IPS-11a (cell line): ENCODE data around the gene CTBP2.

Experiments
- H3K4me3 ChIP-seq: one replicate; pipeline ENCODE4 v1.5.1; 2013; ENCODE audit warnings: low read depth, low read length, control low read depth

CTBP2 gene

GRCh38 chr10:125107166-125107949 lies 53.0 kb downstream of the CTBP2 start:
- H3K4me3 ChIP-seq: no peak overlapping the region

- no peak overlapping the region for H3K4me3 ChIP-seq
These were observed 53.8 kb downstream of the CTBP2 start for GRCh38 chr10:125106586-125106985.

GRCh38 chr10:125105706-125106255 lies 54.6 kb downstream of the CTBP2 start:
- H3K4me3 ChIP-seq: no peak overlapping the region

- H3K4me3 ChIP-seq: no peak overlapping the region
These were observed 55.2 kb downstream of the CTBP2 start for GRCh38 chr10:125105155-125105554.

- H3K4me3 ChIP-seq: no peak overlapping the region
These were observed 55.8 kb downstream of the CTBP2 start for GRCh38 chr10:125104559-125104958.

GRCh38 chr10:125103924-125104323 lies 56.4 kb downstream of the CTBP2 start:
- H3K4me3 ChIP-seq: no peak overlapping the region

GRCh38 chr10:125103466-125103865 lies 56.9 kb downstream of the CTBP2 start:
- H3K4me3 ChIP-seq: no peak overlapping the region

GRCh38 chr10:125102821-125103220 lies 57.5 kb downstream of the CTBP2 start:
- no peak overlapping the region for H3K4me3 ChIP-seq

GRCh38 chr10:125102246-125102645 lies 58.1 kb downstream of the CTBP2 start:
- no peak overlapping the region for H3K4me3 ChIP-seq

DNA sequence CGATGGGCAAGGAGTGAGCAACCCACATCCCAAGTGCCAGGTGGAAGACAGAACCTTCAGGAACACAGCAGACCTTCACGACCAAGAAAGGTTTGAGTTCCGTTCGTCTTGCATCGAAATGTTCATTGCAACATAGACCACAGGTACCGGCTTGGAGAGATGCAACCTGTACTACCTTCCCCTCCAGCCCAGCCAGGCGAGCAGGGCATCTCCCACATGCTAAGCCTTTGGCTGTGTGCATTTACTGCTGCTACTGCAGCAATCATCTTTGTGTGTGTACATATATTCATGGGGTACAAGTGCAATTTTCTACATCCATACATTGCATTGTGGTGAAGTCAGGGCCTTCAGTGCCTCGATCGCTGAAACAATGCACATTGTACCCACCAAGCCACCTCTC lies 58.8 kb downstream of the CTBP2 start:
- H3K4me3 ChIP-seq: no peak overlapping the region

DNA sequence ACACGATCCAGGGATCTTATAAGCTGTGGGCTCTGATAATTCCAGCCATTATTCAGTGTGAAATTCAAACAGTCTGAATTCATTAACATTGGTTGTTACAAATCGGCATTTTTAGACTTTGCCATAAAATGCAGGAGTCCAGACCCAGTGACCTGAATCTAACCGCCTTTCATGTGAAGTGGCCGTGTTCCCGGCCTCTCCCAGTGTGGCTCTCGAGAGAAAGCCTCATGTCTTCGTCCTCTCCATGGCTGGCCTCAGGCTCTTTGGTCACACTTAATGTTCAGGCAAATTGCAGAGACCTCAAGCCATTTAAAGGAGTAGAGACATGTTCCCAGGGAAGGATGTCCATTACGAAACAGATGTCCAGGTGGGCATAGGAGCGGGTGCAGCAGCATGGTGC lies 59.3 kb downstream of the CTBP2 start:
- H3K4me3 ChIP-seq: no peak overlapping the region

GRCh38 chr10:125097409-125098070 lies 62.8 kb downstream of the CTBP2 start:
- no peak overlapping the region for H3K4me3 ChIP-seq

DNA sequence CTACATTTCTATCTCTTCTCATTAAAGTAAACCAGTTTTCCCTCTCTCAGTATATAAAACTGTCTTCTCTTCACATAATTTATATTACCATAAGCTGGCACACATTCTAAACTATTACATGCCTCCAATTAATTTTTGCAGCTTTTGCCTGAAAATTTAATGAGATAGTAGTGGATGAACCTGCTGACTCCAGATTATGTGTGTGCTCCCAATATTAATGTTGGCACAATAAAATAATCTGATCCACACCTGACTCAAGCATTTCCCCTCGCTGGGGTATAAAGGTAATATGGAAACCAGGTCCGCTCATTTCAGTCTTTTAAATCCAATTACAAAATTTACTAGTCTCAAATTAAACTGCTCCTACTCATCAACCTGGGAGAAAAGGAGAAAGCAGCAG lies 63.4 kb downstream of the CTBP2 start:
- no peak overlapping the region for H3K4me3 ChIP-seq

GRCh38 chr10:125096371-125096770 lies 64.0 kb downstream of the CTBP2 start:
- H3K4me3 ChIP-seq: no peak overlapping the region

DNA sequence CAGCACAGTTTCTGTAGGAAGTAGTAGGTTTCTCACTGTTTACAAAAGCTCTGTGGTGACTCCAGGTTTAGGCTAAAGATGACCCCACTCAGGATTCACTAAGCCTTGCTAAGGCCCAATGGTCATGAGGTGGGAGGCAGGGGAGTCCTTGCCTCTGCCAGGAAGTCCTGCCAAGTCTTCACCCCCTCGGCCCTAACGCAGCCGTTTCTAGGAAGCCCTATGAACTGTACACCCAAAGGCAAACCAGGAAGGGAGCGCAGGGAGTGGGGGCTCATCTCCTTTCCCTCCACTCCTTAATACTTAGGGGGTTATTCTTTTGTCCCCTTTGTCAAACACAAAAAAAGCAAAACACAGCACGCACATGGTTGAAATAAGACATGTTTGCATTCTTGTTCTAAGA lies 64.6 kb downstream of the CTBP2 start:
- H3K4me3 ChIP-seq: no peak overlapping the region

DNA sequence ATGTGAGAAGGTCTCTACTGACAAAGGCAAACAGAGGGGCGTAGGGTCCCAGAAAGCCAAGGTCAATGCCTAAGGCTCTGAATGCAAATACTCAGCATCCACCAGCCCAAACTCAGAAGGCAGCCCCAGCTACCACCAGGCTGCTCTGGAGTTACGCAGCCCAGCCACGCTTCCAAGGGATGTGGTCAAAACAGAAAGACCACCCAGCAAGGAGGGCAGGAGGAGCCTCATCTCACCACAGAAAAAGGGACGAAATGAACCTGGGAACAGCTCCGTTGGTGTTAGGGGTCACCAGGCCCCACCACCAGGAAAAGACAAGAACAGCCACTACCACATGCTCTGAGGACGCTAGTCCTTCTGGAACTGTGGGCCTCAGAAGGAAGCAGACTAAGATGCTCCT lies 65.1 kb downstream of the CTBP2 start:
- no peak overlapping the region for H3K4me3 ChIP-seq

DNA sequence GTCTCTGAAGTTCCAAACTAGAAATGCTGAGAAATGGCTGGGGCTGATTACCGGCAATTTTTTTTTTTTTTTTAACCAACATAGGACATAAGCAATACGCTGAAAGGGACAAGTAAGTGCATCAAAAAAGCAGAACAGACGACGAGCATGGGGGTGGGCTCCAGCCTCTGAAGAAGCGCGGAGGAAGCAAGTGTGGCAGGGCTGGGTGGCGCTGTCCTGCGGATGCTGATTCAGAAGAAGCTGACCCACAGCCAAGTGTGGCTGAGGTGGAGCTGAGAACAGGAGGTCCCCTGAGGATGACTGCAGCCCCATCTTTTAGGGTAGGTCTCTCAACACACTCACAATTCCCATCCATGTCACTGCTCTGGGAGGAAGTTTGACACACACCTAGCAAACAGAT lies 65.6 kb downstream of the CTBP2 start:
- no peak overlapping the region for H3K4me3 ChIP-seq

DNA sequence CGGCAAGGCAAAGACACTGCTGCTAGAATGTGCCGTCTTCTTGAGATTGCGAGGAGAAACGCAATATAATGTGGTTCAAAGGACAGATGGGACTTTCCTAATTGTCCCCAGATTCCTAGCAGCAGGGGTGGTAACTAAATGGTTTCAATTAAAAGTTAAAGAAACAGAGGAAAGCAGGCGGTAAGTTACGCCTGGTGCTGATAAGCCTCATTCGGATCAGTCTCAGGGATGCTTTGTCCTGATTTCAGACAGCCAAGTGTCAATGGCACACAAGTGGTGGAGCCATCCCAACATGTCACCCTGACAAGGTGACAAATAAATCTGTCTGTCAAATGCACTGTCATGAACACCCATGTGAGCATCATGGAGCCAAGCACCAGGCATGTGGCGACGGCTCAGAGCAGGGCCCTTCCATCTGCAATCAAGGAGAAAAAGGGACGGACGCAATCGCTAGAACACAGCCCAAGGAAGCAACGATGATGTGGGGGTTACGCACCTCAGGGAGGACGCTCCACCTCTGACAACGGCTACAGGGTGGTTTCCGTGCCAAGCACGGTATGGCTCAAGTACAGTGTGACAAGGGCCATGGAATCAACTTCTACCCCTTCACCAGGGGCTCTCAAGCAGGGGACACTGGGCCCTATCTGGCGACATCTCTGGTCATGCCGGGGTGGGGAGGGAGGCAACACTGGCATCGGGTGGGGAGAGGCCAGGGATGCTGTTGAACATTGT lies 66.2 kb downstream of the CTBP2 start:
- H3K4me3 ChIP-seq: no peak overlapping the region

DNA sequence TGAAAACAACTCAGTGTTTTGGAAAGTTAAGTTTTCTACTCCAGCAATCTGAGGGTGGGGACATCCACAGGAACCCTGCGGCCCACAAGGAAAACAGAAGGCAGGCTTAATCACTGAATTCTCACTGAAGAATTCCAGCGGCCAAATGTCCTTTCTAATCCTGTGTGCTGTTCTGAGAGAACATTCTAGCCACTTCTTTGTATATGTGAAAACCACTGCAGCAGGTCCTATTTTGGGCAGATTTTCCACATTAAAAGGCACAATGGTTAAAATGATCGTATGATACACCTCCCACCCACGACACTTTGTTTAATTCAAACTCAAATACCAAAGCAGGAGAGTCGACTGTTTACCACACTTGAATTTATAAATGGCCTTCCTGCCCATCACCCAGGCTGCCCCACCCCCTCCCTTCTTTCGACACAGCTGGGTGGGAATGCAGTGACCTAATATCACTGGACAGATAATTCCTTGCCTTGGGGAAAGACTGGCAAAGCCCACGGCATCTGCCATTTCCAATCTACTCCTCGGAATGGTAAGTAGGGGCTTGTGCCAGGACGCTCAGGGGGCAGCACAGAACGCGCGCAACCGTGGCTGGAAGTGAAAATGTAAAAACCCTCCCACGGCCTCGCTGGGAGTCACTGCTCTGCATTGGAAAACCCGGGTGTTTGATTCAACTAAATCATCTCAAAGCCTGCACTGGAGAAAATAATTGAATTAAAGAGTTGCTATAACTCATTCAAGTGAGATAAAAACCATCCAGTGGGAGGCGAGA lies 67.0 kb downstream of the CTBP2 start:
- no peak overlapping the region for H3K4me3 ChIP-seq

DNA sequence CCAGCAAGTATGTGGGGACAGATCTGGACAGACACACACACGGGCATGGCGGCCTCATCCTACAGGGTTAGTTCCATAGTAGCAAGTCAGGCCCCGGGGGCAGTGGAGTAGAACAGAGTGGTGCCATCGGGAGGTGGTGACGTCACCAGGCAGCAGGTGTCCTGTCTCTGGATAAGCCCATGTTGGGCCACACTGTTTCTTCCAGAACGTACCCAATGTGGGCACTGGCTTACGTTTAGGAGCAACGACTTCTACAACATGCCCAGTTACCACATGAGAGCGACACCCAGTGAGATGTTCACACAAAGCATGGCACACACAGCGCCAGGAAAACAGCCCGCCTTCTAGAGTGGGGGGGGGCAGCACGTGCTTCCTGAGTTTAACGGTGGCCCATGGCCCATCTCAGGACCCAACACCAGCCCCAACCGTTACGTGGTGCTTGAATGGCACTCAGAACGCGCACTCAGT lies 67.8 kb downstream of the CTBP2 start:
- H3K4me3 ChIP-seq: no peak overlapping the region

DNA sequence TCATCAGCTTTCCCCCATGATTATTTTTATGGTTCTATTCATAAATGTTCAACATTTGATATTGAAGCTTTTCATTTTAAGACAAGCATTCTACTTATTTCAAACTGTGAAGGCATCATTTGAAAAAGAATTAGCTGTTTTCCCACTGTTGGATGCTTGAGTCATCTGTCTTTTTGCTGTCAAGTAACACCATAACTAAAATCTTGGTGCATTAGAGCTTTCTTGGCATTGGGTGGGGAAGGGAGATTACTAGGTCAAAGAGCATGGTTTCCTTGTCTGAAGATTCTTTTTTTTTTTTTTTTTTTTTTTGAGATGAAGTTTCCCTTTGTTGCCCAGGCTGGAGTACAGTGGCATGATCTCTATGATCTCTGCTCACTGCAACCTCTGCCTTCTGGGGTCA lies 68.5 kb downstream of the CTBP2 start:
- no peak overlapping the region for H3K4me3 ChIP-seq
